Ammon's horn (tissue), 1 donor: Measurements from ENCODE around the gene NFKB1.

Experiments
- DNase-seq: peaks from one replicate; pipeline ENCODE4 v3.0.0-alpha.2; 2016; ENCODE audit warnings: low spot score

NFKB1 gene

DNA sequence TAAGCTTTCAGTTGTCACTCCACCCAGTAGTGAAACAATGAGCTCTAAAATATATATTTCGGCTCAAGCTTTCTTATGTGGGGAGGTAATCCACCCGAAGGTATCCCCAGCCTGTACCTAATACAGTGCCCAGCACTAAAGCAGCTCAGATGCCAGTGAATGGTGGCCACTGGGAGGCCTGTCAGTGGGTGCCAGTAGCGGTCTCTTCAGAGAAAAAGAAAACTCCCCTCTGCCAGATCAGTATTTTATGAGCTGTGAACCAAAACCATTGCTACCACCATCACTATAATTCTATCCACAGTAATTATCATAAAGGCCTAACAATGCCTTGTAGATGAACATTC lies 835 bp upstream of the NFKB1 start:
- DNase-seq: peak; percentile 58

GRCh38 chr4:102501447-102501696 lies 213 bp downstream of the NFKB1 start:
- DNase-seq: no peak

DNA sequence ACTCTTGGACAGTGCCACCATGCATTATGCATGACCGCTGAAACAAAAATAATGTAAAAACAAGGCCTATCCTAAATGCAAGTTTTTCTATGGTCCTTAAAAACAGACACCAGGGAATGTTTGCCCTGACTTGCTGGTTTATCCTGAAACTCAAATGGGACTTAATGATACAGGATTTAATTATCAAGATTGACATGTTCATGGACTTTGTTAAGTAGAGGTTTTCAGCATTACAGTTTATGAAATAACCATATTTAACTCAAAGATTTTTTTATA lies 1.3 kb downstream of the NFKB1 start:
- no peak for DNase-seq

GRCh38 chr4:102503301-102503746 lies 2.2 kb downstream of the NFKB1 start:
- DNase-seq: no peak

DNA sequence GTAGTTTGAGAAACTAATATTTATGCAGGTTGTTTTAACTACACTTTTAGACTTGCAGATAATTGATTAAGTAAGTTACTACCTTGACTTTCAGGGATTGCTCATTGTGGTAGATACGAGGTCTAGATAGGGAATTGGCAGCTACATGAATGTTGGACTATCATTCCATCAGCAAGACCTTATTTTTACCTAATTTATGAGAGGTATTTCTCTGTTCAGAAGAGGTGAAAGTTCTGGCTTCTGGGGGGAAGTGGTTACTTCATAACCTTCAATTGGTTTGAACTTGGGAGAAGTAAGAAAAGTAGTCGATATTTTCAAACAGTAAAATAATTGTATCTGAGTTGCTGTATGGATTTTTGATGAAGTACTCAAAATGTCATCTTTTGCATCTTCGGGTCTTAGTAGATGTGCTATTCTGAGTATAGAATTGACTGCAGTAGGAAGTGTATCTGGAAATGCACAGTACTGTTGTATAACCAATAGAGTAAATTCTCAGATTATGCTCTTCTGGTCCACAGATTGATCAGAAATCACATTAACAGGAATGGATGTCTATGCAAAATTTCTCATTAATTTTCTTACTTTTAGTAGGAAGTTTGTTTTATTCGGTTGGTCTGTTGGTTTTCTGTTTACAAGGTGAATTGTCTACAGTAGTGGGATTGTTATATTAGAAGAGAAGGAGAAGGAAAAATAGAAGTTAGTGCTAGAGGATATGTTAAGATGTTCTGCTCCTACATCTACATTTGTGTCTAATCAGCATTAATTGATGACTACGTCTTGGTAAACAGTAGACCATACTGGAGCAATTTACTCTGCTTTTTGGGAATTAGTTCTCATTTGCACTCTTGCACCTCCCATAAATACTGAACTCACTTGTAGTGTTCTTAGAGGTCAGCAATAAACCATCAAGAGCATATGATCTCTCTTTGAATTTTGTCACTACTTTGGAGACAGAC lies 3.0 kb downstream of the NFKB1 start:
- DNase-seq: no peak

- DNase-seq: no peak
Observed at GRCh38 chr4:102504941-102505340, 3.8 kb downstream of the NFKB1 start.

DNA sequence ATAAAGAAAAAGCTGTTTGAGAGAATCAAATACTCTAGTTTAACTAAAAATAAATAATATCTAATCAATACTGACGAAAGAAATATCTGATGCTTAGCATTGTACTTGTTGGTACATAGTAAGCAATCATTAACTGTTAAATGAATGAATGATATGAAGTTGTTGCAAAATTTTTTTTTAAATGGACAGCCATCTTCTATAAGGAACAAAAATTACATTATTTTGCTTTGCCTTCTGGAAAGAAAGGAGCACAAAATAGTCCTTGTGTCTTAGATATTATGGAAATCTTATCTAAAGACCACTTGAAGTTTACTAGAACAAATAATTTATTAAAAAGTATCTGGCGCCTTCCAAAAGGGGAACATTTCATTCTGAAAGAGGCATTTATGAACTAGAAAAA lies 4.5 kb downstream of the NFKB1 start:
- DNase-seq: no peak

DNA sequence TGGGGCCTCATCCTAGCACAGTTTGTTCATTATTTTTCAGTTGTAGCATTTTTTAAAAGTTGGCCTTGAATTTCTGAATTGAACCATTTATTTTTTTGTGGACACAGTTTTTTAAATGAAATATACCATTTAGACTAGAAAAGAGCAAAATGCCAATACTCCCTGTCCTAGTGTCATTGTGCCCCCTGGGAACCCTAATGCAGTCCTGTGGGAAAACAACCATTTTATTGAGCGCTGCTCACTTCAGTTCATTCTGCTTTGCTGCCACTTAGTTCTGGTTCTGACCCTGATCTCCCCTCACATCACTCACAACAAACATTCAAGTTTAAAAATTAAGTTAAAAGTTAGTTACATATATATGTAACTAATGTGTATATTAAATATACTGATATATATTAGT lies 5.4 kb downstream of the NFKB1 start:
- DNase-seq: peak; percentile 33

DNA sequence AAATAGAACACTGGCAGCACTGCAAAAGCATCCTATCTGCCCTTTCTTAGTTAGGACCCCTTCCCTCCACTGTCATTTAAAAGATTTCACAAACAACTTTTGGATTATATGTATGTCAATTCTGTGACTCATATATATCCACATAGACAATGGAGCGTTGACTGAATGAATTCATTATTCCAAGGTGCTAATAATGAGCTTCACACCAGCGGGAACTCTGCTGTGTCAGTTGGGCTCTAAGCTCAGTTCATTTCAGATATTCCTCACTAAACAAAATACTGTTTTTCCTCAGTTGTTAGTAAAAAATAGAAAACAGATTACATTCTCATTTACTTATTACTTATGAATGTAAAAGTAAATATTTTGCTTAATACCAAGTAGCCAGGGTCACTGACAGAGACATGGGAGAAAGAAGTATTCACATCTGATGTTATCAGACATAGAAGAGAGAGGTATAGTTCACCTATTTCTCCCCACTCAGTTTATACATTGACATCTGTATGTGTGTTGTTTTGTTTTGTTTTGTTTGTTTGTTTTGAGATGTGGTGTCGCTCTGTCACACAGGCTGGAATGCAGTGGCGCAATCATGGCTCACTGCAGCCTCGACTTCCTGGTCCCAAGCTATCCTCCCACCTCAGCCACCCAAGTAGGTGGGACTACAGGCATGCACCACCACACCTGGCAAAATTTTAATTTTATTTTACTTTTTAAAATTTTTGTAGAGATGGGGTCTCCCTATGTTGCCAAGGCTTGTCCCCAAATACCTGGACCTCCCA lies 10.9 kb downstream of the NFKB1 start:
- DNase-seq: no peak

DNA sequence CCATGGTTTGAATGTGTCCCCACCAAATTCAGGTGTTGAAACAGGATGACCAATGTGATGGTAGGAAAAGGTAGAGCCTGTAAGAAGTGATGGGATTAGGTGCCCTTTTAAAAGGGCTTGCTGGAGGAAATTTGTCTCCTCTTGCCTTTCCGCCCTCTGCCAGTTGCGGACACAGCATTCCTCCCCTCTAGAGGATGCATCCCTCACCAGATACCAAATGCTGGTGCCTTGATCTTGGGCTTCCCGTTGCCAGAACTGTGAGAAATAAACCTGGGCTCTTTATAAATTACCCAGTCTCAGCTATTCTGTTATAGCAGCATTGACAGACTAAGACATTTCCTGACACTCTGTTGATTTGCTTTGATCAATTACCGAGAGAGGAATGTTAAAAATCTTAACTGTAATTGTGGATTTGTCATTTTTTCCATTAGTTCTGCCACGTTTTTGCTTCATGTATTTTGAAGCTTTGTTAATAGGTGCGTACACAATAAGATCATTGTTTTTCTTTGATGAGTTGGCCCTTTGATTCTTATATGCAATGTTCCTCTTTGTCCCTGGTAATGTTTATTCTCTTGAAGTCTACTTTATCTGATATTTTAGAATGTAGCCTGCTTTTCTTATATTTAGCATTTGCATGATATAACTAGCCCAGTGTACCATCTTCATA lies 13.3 kb downstream of the NFKB1 start:
- no peak for DNase-seq

- no peak for DNase-seq
Observed at GRCh38 chr4:102517753-102518152, 16.6 kb downstream of the NFKB1 start.

DNA sequence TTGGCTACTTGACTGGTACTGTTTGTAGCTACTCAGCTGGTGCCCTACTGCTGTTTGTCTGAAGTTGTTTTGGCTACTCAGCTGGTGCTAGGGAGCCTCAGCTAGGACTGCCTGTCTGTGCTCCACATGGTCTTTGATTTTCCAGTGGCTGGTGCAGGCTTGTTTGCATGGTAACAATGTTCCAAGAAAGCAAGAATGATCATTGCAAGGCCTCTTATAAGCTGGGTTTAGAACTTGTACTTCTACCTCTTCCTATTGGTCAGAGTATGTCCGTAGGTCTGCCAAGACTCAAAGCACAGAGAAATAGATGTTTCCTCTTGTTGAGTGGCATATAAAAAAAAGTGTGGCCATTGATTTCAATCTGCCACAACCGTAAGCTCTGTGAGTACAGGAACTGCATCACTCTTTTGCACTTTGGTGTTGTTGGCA lies 17.6 kb downstream of the NFKB1 start:
- DNase-seq: peak; percentile 43

GRCh38 chr4:102519925-102520324 lies 18.8 kb downstream of the NFKB1 start:
- no peak for DNase-seq

DNA sequence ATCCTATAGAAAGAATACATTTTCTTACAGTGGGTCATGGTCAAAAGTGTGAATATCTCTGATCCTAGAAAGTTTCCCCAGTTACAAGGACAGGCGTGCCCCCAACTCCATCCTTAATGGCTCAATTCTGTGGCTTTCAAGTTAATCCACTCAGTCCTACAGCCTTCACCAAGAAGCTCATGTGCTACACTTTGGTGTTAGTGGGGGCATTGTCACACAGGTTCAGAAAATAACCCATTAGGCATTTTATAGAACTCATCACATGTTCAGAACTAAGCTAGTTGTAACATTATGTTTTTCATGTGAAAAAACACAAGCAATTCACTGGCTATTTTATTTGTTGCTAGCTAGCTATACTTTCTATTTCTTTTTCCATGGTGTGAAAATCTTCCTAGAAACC lies 20.4 kb downstream of the NFKB1 start:
- no peak for DNase-seq

DNA sequence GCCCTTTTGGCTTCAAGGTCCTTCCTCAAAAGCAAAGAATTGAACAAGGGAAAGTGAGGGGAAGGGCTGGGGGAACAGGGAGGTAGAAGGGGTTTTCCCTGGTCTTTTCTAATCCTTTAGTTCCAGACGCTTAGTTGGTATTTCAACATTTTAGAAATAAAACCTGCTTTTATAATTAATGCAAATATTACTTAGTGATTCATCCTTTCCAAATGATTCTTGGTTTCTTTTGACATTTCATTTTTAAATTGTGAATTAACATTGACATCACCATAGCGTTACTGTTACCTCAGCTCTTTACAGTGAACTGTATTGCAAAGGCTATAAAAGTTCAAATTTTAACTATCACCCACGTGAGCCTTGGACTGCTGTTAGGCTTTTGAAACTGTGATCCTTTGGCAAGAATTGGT lies 20.9 kb downstream of the NFKB1 start:
- DNase-seq: no peak

DNA sequence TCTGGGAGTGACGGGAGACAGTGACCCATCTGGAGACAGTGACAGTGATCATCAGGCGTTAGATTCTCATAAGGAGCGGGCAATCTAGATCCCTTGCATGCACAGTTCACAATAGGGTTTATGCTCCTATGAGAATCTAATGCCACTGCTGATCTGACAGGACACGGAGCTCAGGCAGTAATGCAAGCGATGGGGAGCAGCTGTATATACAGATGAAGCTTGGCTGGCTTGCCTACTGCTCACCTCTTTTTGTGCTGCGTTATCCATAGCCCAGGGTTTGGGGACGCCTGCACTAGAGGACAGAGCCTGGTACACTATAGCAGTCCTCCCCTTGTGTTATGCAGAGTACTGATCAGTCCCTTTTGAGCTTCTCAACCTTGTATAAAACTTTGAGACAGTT lies 23.5 kb downstream of the NFKB1 start:
- no peak for DNase-seq

- DNase-seq: no peak
Observed at GRCh38 chr4:102525097-102525496, 23.9 kb downstream of the NFKB1 start.

DNA sequence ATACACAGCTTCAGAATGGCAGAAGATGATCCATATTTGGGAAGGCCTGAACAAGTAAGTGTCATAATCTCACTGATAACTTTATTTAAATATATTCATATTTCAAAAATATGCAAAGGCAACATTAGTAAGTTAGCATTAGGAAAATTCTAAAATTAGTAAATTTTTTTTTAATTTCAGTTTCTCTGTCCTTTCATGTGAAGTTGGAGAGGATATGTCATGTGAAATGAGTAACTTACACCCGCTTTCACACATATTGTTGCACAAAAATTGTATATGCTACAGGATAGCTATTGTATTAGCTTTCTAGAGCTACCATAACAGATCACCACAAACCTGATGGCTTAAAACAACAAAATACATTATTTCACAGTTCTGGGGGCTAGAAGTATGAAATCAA lies 24.3 kb downstream of the NFKB1 start:
- DNase-seq: no peak

DNA sequence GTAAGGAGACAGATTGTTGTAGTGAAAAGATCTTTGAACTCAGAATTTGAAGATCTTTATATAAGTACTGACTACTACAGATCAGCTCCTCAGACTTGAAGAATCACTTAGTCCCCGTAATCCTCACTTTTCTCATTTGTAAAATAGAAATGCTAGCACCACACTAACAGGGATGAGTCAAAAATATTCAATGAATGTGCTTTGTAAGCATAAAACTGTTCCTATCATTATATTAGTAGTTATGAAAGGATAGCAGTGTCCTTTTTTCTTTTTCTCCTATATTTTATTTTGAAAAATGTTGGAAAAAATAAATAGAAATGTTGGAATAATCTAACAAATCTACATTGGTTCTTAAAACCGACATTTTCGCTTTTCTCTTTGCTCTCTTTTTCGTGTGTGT lies 25.4 kb downstream of the NFKB1 start:
- DNase-seq: no peak

GRCh38 chr4:102527695-102528283 lies 26.6 kb downstream of the NFKB1 start:
- no peak for DNase-seq

- no peak for DNase-seq
Observed at GRCh38 chr4:102529977-102530376, 28.8 kb downstream of the NFKB1 start.

- DNase-seq: no peak
Observed at GRCh38 chr4:102530986-102531385, 29.8 kb downstream of the NFKB1 start.

DNA sequence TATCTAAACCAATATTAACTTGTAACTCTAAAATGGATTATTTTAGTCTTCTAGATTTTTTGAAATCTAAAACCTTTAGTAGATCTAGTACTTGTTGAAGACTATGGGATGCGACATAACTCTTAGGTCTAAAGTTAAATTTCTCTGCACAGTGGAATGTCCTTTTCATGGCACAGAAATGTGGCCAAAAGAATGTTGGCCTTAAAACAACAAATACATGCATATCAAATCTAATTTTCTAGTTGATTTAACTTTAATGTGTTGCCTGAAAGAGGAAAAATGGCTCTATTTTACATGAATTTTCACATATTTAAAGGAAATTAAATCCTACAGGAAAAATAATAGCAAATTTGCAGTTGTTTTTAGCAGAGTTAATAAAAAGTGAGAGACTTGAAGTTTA lies 30.3 kb downstream of the NFKB1 start:
- DNase-seq: no peak
